Measurements from ENCODE around the gene ERGIC1. TPM values are rescaled to one million over a fixed set of nuclear protein-coding genes. Genes with fewer than 3 reads are reported as not detected.

The ERGIC1 gene
- total and polyA plus RNA-seq, 2 of the 13 experiments (the other 11 are each of a cell fraction or from before 2014, with no cell fraction given) = 78.5 to 184 TPM

DNA sequence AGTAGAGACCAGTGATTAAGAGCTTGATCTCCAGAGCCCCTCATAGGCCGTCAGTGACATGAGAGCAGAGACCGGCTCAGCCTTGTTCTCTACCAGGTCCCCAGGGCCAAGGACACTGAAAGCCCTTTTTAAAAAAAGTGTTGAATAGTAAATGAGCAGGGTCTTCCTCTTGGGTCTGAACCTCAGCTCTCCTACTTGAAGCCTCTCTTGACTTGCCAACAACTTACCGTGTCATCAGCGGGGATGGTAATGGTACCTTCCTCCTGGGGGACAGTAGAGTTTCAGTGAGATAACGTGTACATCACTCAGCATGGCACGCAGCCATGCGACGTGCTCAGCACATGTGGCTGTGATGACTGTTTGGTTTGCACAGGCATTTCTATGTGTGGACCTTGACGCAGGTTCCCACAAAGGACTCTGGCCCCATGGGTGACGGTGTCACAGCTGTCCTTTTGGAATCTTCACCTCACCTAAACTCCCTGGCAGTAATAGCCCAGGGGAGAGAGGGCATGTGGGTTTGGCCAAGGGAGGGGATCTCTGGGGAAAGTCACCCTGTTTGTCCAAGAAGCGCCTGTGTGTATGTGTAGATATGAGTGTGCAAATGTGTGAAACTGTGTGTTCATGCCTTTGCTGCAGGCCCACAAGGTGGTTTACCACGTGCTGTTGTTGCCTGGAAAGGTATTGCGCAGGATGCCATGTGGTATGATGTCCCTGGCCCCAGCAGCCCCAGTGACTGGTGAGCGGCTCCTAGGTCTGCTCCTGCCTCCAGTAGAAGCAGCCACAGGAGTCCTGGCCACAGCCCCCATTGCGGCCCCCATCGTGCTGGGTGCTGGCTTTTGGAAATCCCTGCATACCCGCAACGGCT, 18.7 kb downstream of the ERGIC1 start (continued):
- TF ChIP-seq TBX3 (IDR thresholded peaks at IDR 0.05; ENCODE audit: borderline replicate concordance) = peak; percentile 62; the same call in 1 of the 2 replicates
- TF ChIP-seq JDP2 (CRISPR knock-in tag; IDR thresholded peaks at IDR 0.05; ENCODE audit: borderline replicate concordance) = no peak
- TF ChIP-seq, protein P1, sequence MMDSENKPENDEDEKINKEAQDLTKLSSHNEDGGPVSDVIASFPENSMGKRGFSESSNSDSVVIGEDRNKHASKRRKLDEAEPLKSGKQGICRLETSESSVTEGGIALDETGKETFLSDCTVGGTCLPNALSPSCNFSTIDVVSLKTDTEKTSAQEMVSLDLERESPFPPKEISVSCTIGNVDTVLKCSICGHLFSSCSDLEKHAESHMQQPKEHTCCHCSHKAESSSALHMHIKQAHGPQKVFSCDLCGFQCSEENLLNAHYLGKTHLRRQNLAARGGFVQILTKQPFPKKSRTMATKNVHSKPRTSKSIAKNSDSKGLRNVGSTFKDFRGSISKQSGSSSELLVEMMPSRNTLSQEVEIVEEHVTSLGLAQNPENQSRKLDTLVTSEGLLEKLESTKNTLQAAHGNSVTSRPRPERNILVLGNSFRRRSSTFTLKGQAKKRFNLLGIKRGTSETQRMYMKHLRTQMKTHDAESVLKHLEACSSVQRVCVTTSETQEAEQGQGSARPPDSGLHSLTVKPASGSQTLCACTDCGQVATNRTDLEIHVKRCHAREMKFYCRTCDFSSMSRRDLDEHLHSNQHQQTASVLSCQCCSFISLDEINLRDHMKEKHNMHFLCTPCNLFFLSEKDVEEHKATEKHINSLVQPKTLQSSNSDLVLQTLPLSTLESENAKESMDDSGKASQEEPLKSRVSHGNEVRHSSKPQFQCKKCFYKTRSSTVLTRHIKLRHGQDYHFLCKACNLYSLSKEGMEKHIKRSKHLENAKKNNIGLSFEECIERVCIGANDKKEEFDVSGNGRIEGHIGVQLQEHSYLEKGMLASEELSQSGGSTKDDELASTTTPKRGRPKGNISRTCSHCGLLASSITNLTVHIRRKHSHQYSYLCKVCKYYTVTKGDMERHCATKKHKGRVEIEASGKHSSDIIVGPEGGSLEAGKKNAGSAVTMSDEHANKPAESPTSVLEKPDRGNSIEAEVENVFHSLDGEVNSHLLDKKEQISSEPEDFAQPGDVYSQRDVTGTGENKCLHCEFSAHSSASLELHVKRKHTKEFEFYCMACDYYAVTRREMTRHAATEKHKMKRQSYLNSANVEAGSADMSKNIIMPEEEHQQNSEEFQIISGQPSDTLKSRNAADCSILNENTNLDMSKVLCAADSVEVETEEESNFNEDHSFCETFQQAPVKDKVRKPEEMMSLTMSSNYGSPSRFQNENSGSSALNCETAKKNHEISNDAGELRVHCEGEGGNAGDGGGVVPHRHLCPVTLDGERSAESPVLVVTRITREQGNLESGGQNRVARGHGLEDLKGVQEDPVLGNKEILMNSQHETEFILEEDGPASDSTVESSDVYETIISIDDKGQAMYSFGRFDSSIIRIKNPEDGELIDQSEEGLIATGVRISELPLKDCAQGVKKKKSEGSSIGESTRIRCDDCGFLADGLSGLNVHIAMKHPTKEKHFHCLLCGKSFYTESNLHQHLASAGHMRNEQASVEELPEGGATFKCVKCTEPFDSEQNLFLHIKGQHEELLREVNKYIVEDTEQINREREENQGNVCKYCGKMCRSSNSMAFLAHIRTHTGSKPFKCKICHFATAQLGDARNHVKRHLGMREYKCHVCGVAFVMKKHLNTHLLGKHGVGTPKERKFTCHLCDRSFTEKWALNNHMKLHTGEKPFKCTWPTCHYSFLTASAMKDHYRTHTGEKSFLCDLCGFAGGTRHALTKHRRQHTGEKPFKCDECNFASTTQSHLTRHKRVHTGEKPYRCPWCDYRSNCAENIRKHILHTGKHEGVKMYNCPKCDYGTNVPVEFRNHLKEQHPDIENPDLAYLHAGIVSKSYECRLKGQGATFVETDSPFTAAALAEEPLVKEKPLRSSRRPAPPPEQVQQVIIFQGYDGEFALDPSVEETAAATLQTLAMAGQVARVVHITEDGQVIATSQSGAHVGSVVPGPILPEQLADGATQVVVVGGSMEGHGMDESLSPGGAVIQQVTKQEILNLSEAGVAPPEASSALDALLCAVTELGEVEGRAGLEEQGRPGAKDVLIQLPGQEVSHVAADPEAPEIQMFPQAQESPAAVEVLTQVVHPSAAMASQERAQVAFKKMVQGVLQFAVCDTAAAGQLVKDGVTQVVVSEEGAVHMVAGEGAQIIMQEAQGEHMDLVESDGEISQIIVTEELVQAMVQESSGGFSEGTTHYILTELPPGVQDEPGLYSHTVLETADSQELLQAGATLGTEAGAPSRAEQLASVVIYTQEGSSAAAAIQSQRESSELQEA (CRISPR knock-in tag; IDR thresholded peaks at IDR 0.05; ENCODE audit: not compliant biosample characterization) = peak; percentile 66
- TF ChIP-seq, protein P2, sequence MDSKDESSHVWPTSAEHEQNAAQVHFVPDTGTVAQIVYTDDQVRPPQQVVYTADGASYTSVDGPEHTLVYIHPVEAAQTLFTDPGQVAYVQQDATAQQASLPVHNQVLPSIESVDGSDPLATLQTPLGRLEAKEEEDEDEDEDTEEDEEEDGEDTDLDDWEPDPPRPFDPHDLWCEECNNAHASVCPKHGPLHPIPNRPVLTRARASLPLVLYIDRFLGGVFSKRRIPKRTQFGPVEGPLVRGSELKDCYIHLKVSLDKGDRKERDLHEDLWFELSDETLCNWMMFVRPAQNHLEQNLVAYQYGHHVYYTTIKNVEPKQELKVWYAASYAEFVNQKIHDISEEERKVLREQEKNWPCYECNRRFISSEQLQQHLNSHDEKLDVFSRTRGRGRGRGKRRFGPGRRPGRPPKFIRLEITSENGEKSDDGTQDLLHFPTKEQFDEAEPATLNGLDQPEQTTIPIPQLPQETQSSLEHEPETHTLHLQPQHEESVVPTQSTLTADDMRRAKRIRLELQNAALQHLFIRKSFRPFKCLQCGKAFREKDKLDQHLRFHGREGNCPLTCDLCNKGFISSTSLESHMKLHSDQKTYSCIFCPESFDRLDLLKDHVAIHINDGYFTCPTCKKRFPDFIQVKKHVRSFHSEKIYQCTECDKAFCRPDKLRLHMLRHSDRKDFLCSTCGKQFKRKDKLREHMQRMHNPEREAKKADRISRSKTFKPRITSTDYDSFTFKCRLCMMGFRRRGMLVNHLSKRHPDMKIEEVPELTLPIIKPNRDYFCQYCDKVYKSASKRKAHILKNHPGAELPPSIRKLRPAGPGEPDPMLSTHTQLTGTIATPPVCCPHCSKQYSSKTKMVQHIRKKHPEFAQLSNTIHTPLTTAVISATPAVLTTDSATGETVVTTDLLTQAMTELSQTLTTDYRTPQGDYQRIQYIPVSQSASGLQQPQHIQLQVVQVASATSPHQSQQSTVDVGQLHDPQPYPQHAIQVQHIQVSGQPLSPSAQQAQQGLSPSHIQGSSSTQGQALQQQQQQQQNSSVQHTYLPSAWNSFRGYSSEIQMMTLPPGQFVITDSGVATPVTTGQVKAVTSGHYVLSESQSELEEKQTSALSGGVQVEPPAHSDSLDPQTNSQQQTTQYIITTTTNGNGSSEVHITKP (CRISPR knock-in tag; IDR thresholded peaks at IDR 0.05; ENCODE audit: low read depth) = peak; percentile 94
- TF ChIP-seq, protein P3, sequence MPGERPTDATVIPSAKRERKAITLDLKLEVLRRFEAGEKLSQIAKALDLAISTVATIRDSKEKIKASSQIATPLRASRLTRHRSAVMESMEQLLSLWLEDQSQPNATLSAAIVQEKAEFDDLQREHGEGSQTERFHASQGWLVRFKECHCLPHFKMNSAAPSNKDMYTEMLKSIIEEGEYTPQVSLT (CRISPR knock-in tag; IDR thresholded peaks at IDR 0.05; ENCODE audit: borderline replicate concordance, low read depth) = no peak
- no peak for TF ChIP-seq ZNF20 (CRISPR knock-in tag; IDR thresholded peaks at IDR 0.05)
- peak; percentile 47; the same call in 1 of the 2 replicates for TF ChIP-seq ATF7 (IDR thresholded peaks at IDR 0.05)
- TF ChIP-seq ATF7 (CRISPR knock-in tag; IDR thresholded peaks at IDR 0.05) = peak; percentile 83
- 0 out of 2 replicates have a peak, but pooled peaks have one; percentile 7 for TF ChIP-seq ZNF629 (CRISPR knock-in tag; conservative IDR thresholded peaks at IDR 0.05)
- TF ChIP-seq HOXA3 (CRISPR knock-in tag; IDR thresholded peaks at IDR 0.05) = peak; percentile 94
- peak; percentile 47 for TF ChIP-seq ZNF781 (CRISPR knock-in tag; IDR thresholded peaks at IDR 0.05; ENCODE audit: borderline replicate concordance, not compliant biosample characterization)
- TF ChIP-seq CREM (IDR thresholded peaks at IDR 0.05) = peak; percentile 76
- TF ChIP-seq CREM (CRISPR knock-in tag; IDR thresholded peaks at IDR 0.05) = no peak
- 0 out of 2 replicates have a peak, but pooled peaks have one; percentile 16 for TF ChIP-seq ZNF296 (CRISPR knock-in tag; conservative IDR thresholded peaks at IDR 0.05)
- peak; percentile 95 for TF ChIP-seq ZFP36L1 (CRISPR knock-in tag; IDR thresholded peaks at IDR 0.05)
- TF ChIP-seq ZNF253 (CRISPR knock-in tag; IDR thresholded peaks at IDR 0.05; ENCODE audit: borderline replicate concordance) = no peak
